HepG2 (cell line): ENCODE results near the gene PIM3. TPM values are rescaled to one million over a fixed set of nuclear protein-coding genes. Genes with fewer than 3 reads are reported as not detected.

Experiments
- ATAC-seq: fragments of 200-7000 bp; cut with Tn5 transposase; 3 replicates; pipeline ENCODE4 v1.9.1; 2020; ENCODE audit warnings: mild to moderate bottlenecking, moderate library complexity
- BruUV-seq: library from RNA; stranded (reverse); fragments of 400-500 nt; replicated peaks from 2 replicates; lab custom pipeline; 2021; lab: Mats Ljungman, UMichigan
- CTCF ChIA-PET: fragments of 300-600 bp; formaldehyde crosslinking; extraction: SDS; loops from one replicate; lab custom pipeline; 2021; ENCODE audit warnings: low total read pairs, inconsistent platforms, low intra/inter-chr PET ratio; lab: Yijun Ruan, JAX
- POLR2A ChIA-PET: fragments of 350-600 bp; sonication (Branson Sonifier 250); formaldehyde crosslinking; loops from one replicate; lab custom pipeline; 2020; ENCODE audit warnings: antibody characterized with exemption, inconsistent platforms; lab: Yijun Ruan, JAX
- DNase-seq: peaks from one replicate; pipeline ENCODE4 v3.0.0-alpha.2; 2015; ENCODE audit warnings: low spot score
- FAIRE-seq: peaks from 3 replicates; lab custom pipeline; 2011; peaks lifted over from hg19 to GRCh38; lab: Jason Lieb, UNC
- H2AFZ ChIP-seq: one replicate; pipeline ENCODE4 v1.6.1; 2011; ENCODE audit warnings: low read length, inconsistent platforms
- H3K27ac ChIP-seq: fragments of 300-600 bp; 3 replicates; pipeline ENCODE4 v1.8.0; 2011; ENCODE audit warnings: mixed run types, mild to moderate bottlenecking, mixed read lengths, low read length, inconsistent platforms; ENCODE audit not compliant: insufficient read depth; ENCODE audit errors: extremely low read length
- H3K27me3 ChIP-seq, 2 experiments: fragments of 200-600 bp in 1 of 2; 2 replicates in 1 of 2; 3 replicates in 1 of 2; pipeline versions ENCODE4 v1.6.0 to v1.8.0; 2011; ENCODE audit warnings: low read length in 2 of 2, mild to moderate bottlenecking in 2 of 2, moderate library complexity in 2 of 2, inconsistent platforms in 1 of 2; ENCODE audit not compliant: insufficient read depth in 2 of 2, control insufficient read depth in 1 of 2
- H3K36me3 ChIP-seq, 2 experiments: fragments of 200-600 bp in 1 of 2; replicated peaks in 1 of 2; 2 replicates in 1 of 2; 3 replicates in 1 of 2; pipeline versions ENCODE4 v1.5.1 to v1.8.0; 2011; ENCODE audit warnings: low read length in 2 of 2, inconsistent platforms in 1 of 2; ENCODE audit not compliant: insufficient read depth in 2 of 2, control insufficient read depth in 1 of 2
- H3K4me1 ChIP-seq: 2 replicates; pipeline ENCODE4 v1.5.1; 2012; ENCODE audit warnings: low read length, inconsistent platforms; ENCODE audit not compliant: insufficient read depth
- H3K4me2 ChIP-seq: 2 replicates; pipeline ENCODE4 v1.6.0; 2011; ENCODE audit warnings: low read depth, low read length, inconsistent platforms
- H3K4me3 ChIP-seq, 3 experiments: fragments of 200-600 bp in 1 of 3; sonication (generic), shearing (Covaris generic) in 1 of 3; replicated peaks in 1 of 3; 2 replicates each; pipeline ENCODE4 v1.5.1; 2011 to 2016; ENCODE audit warnings: low read length in 3 of 3, inconsistent platforms in 2 of 3, low read depth in 2 of 3, mild to moderate bottlenecking in 2 of 3, control low read depth in 1 of 3, mixed read lengths in 1 of 3; ENCODE audit not compliant: insufficient read depth in 1 of 3
- H3K79me2 ChIP-seq: one replicate; pipeline ENCODE4 v1.6.1; 2011; ENCODE audit warnings: low read length, inconsistent platforms; ENCODE audit not compliant: insufficient read depth
- H3K9ac ChIP-seq: 2 replicates; pipeline ENCODE4 v1.6.0; 2011; ENCODE audit warnings: mild to moderate bottlenecking, low read depth, low read length, inconsistent platforms; ENCODE audit not compliant: insufficient read depth
- H3K9me3 ChIP-seq: 2 replicates; pipeline ENCODE4 v1.5.1; 2012; ENCODE audit warnings: mild to moderate bottlenecking, low read length
- H4K20me1 ChIP-seq: 2 replicates; pipeline ENCODE4 v1.6.0; 2011; ENCODE audit warnings: inconsistent platforms, mild to moderate bottlenecking, low read length, moderate library complexity; ENCODE audit not compliant: insufficient read depth
- ARNTL ChIP-seq: sonication (generic); formaldehyde crosslinking; IDR thresholded peaks from 2 replicates; pipeline ENCODE4 v1.4.0; 2020; ENCODE audit warnings: mild to moderate bottlenecking, missing genetic modification reagents
- BORCS8-MEF2B ChIP-seq: sonication (generic); formaldehyde crosslinking; IDR thresholded peaks from 2 replicates; pipeline ENCODE4 v1.8.0; 2022; ENCODE audit warnings: mild to moderate bottlenecking, missing genetic modification reagents
- CREM ChIP-seq, 2 experiments: sonication (generic) in 1 of 2; formaldehyde crosslinking in 1 of 2; IDR thresholded peaks; 2 replicates each; pipeline versions ENCODE4 v1.4.0 to v1.6.1; 2016 to 2020; ENCODE audit warnings: antibody characterized with exemption in 1 of 2, mild to moderate bottlenecking in 1 of 2, missing genetic modification reagents in 1 of 2
- HDAC1 ChIP-seq: sonication (generic); formaldehyde crosslinking; IDR thresholded peaks from 2 replicates; pipeline ENCODE4 v1.5.1; 2020; ENCODE audit warnings: mild to moderate bottlenecking, missing genetic modification reagents
- SAP130 ChIP-seq: IDR thresholded peaks from 2 replicates; pipeline ENCODE4 v1.6.1; 2016; ENCODE audit warnings: low read depth
- ZFP36L1 ChIP-seq: sonication (generic); formaldehyde crosslinking; IDR thresholded peaks from 2 replicates; pipeline ENCODE4 v1.8.0; 2022; ENCODE audit warnings: mild to moderate bottlenecking, missing genetic modification reagents, moderate library complexity
- ZNF24 ChIP-seq: fragments of 450-650 bp; IDR thresholded peaks from 2 replicates; pipeline ENCODE4 v1.6.1; 2017; ENCODE audit warnings: antibody characterized with exemption, mild to moderate bottlenecking
- ZNF382 ChIP-seq: sonication (generic); formaldehyde crosslinking; IDR thresholded peaks from 2 replicates; pipeline ENCODE4 v1.5.0; 2020; ENCODE audit warnings: missing genetic modification reagents, mild to moderate bottlenecking, borderline replicate concordance
- ZNF430 ChIP-seq: sonication (generic); formaldehyde crosslinking; IDR thresholded peaks from 2 replicates; pipeline ENCODE4 v1.9.0; 2021; ENCODE audit warnings: mild to moderate bottlenecking, missing genetic modification reagents
- ZNF577 ChIP-seq: sonication (generic); formaldehyde crosslinking; IDR thresholded peaks from 2 replicates; pipeline ENCODE4 v1.4.0; 2020; ENCODE audit warnings: mild to moderate bottlenecking, low read depth, missing genetic modification reagents, borderline replicate concordance
- WGBS: methylation state at CpG from one replicate; pipeline ENCODE4 v1.1.6; 2017; ENCODE audit warnings: low lambda C conversion rate; 5-methylcytosine and 5-hydroxymethylcytosine counted together
- in situ Hi-C: cut with HindIII; loops from 2 replicates; pipeline ENCODE4 v1.10.0; 2017; ENCODE audit warnings: low pct_unique_long_range_greater_than_20kb; ENCODE audit not compliant: extremely low pct_ligation_motif_present
- intact Hi-C: fragments of 100-400 bp; cut with micrococcal nuclease; formaldehyde crosslinking; loops from one replicate; pipeline ENCODE4 v1.10.0; 2022; ENCODE audit not compliant: unreplicated experiment
- polyA plus RNA-seq, 8 experiments: library from polyadenylated mRNA; depleted of rRNA in 3 of 8; stranded (reverse) in 7 of 8; unstranded in 1 of 8; fragments of >200 nt; fragmentation: Illumina TruSeq in 4 of 8; extraction: Trizol in 4 of 8; gene quantifications; 2 replicates each; pipeline versions ENCODE4 v1.2.1 to v1.2.3, GENCODE V29; 2011 to 2016; ENCODE audit warnings: low read depth in 4 of 8, missing spikeins in 1 of 8, mixed read lengths in 1 of 8; ENCODE audit not compliant: insufficient read depth in 1 of 8
- total RNA-seq, 5 experiments: library from RNA; depleted of rRNA; stranded (reverse); fragments of >200 nt; fragmentation: Illumina TruSeq; extraction: Trizol; gene quantifications; 2 replicates each; pipeline ENCODE4 v1.2.3, GENCODE V29; 2016; ENCODE audit warnings: low read depth in 1 of 5
- TF ChIP-seq, protein P1 (sequence below): sonication (generic); formaldehyde crosslinking; IDR thresholded peaks from 2 replicates; pipeline ENCODE4 v1.4.0; 2020; ENCODE audit warnings: missing genetic modification reagents
- TF ChIP-seq, protein P2 (sequence below): conservative IDR thresholded peaks from 2 replicates; pipeline ENCODE4 v1.6.1; 2018; ENCODE audit warnings: missing genetic modification reagents

PIM3 gene
- total and polyA plus RNA-seq, 2 of the 13 experiments (the other 11 are each of a cell fraction or from before 2014, with no cell fraction given), result 21.6 to 31.2 TPM

DNA sequence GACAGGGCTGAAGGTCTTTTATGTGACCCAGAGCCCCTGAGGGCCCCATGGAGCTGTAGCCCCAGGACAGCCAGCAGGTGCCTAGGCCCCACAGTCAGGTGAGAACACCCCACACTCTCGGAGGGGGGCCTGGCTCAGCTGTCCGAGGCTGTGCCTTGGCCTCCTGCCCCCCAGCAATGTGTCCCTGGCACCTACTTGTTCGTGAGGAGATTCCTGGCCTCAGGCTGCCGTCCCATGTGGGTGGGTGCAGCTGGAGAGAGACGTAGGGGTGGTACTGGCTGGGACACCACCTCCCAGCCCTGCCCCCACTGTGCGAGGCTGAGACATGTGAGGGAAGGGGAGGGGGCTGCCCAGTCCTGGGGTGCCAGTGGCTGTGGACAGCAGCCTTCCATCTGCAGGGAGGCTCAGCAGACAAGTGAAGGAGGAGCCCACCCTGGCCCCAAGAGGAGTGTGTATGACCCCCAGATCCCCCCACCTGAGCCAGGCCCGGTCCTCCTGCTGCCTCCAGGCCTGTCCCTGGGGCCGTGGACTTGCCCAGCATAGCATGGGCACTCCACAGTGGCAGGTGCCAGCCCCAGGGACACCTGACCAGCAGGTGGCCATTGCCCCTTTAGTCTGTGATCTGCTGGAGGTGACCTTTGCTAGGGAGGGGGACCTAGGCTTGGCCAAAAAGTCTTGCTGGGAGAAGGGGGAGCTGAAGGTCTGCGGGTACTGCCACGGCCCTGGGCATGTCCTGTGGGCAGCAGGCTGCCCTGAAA, 35.0 kb downstream of the PIM3 start (continued):
- TF ChIP-seq SAP130 (CRISPR knock-in tag) (no peak), ZNF24 (no peak), ARNTL (CRISPR knock-in tag) (no peak), ZNF382 (no peak), ZNF430 (no peak), CREM (IDR thresholded peaks at IDR 0.05) (no peak), CREM (CRISPR knock-in tag; IDR thresholded peaks at IDR 0.05) (no peak), ZFP36L1 (CRISPR knock-in tag) (no peak), HDAC1 (no peak)
- TF ChIP-seq, protein P1, sequence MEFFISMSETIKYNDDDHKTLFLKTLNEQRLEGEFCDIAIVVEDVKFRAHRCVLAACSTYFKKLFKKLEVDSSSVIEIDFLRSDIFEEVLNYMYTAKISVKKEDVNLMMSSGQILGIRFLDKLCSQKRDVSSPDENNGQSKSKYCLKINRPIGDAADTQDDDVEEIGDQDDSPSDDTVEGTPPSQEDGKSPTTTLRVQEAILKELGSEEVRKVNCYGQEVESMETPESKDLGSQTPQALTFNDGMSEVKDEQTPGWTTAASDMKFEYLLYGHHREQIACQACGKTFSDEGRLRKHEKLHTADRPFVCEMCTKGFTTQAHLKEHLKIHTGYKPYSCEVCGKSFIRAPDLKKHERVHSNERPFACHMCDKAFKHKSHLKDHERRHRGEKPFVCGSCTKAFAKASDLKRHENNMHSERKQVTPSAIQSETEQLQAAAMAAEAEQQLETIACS, result no peak
- TF ChIP-seq, protein P2, sequence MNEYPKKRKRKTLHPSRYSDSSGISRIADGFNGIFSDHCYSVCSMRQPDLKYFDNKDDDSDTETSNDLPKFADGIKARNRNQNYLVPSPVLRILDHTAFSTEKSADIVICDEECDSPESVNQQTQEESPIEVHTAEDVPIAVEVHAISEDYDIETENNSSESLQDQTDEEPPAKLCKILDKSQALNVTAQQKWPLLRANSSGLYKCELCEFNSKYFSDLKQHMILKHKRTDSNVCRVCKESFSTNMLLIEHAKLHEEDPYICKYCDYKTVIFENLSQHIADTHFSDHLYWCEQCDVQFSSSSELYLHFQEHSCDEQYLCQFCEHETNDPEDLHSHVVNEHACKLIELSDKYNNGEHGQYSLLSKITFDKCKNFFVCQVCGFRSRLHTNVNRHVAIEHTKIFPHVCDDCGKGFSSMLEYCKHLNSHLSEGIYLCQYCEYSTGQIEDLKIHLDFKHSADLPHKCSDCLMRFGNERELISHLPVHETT (CRISPR knock-in tag), result no peak
- TF ChIP-seq, all 625 proteins: peak for 0

DNA sequence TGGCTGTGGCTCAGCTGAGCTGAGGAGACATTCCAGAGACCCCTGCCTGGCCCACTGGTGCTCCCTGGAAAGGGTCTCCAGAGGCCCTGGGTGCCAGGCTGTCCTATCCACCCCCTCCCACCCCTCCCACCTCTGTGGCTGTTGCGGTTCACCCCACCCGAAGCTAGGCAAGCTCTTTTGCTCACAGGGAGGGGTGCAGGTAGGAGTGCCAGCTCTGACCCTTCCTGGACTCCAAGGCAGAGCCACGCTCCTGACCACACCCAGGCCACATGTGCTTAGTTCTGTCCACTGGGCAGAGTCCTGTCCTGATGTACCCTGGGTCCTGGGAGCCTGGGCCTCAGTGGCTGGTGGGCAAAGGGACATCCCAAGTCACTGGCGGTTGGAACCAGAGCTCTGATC, 35.5 kb downstream of the PIM3 start:
- in situ Hi-C loops, result no loop called here
- Histone ChIP-seq H3K79me2 (no peaks in the 10 kb centered on the region), H3K4me3 (no peak overlapping the region), H3K36me3 (no peaks in the 10 kb centered on the region), H3K9me3 (0 out of 2 replicates have a peak, but pooled peaks cover 1% of the 10 kb centered on the region), H3K27ac (no peak overlapping the region), H2AFZ (no peak overlapping the region), H3K27me3 (peaks cover 3 to 14% of the 10 kb centered on the region in 2 experiments; a peak in 3 of 5 replicates), H4K20me1 (no peaks in the 10 kb centered on the region), H3K9ac (no peak overlapping the region), H3K4me2 (no peak overlapping the region), H3K4me1 (peaks cover 7% of the 10 kb centered on the region)
- TF ChIP-seq ZNF577 (CRISPR knock-in tag) (no peak), BORCS8-MEF2B (CRISPR knock-in tag) (no peak)
- ChIA-PET POLR2A (no interaction called here), CTCF (no interaction called here)
- no peak for FAIRE-seq
- no peak for DNase-seq
- 0% methylated on average over 1 of the region's 4 CpGs for WGBS
- ATAC-seq, result no peak
- intact Hi-C loops, result no loop called here
- BruUV-seq, result no TSS peak
